PC-3 (cell line): ENCODE data around the gene ZNF532. TPM values are rescaled to one million over a fixed set of nuclear protein-coding genes. Genes with fewer than 3 reads are reported as not detected.

Source experiments
- ATAC-seq: fragments of 200-7000 bp; cut with Tn5 transposase; 2 replicates; pipeline ENCODE4 v1.9.1; 2020; ENCODE audit warnings: mild to moderate bottlenecking, moderate library complexity
- BruUV-seq: library from RNA; stranded (reverse); fragments of 400-500 nt; replicated peaks from 2 replicates; lab custom pipeline; 2021; lab: Mats Ljungman, UMichigan
- CTCF ChIA-PET: fragments of 300-600 bp; sonication (Branson Sonifier 250); formaldehyde crosslinking; loops from one replicate; lab custom pipeline; 2022; ENCODE audit warnings: antibody characterized with exemption; lab: Charles Lee
- POLR2A ChIA-PET: fragments of 300-600 bp; sonication (Branson Sonifier 250); formaldehyde crosslinking; loops from one replicate; lab custom pipeline; 2022; ENCODE audit warnings: antibody characterized with exemption; ENCODE audit not compliant: unreplicated experiment; lab: Charles Lee
- DNase-seq: peaks from one replicate; pipeline ENCODE4 v3.0.0-alpha.2; 2015
- H2AFZ ChIP-seq: fragments of 300-600 bp; sonication (generic); 2 replicates; pipeline ENCODE4 v1.6.0; 2016; ENCODE audit warnings: antibody characterized with exemption, low read length
- H3F3A ChIP-seq: fragments of 300-600 bp; sonication (generic); one replicate; pipeline ENCODE4 v1.6.0; 2017; ENCODE audit warnings: antibody characterized with exemption, low read length, control low read depth, mild to moderate bottlenecking; ENCODE audit not compliant: unreplicated experiment
- H3K27ac ChIP-seq: fragments of 300-600 bp; sonication (generic); 2 replicates; pipeline ENCODE4 v1.5.1; 2016; ENCODE audit warnings: mild to moderate bottlenecking, low read length
- H3K27me3 ChIP-seq: fragments of 300-600 bp; sonication (generic); 2 replicates; pipeline ENCODE4 v1.6.1; 2016; ENCODE audit warnings: low read length, mixed read lengths
- H3K36me3 ChIP-seq: fragments of 300-600 bp; sonication (generic); 2 replicates; pipeline ENCODE4 v1.6.1; 2016; ENCODE audit warnings: low read depth, mixed run types, low read length, mixed read lengths
- H3K4me1 ChIP-seq: fragments of 300-600 bp; sonication (generic); 2 replicates; pipeline ENCODE4 v1.5.1; 2016; ENCODE audit warnings: low read length; ENCODE audit not compliant: insufficient read depth
- H3K4me2 ChIP-seq: fragments of 300-600 bp; sonication (generic); 2 replicates; pipeline ENCODE4 v1.6.0; 2016; ENCODE audit warnings: low read length
- H3K4me3 ChIP-seq: fragments of 300-600 bp; sonication (generic); 2 replicates; pipeline ENCODE4 v1.5.1; 2016; ENCODE audit warnings: mild to moderate bottlenecking, low read length, mixed read lengths
- H3K79me2 ChIP-seq: fragments of 300-600 bp; sonication (generic); 2 replicates; pipeline ENCODE4 v1.6.1; 2017; ENCODE audit warnings: low read length, mixed read lengths
- H3K9ac ChIP-seq: fragments of 300-600 bp; sonication (generic); 2 replicates; pipeline ENCODE4 v1.6.0; 2016; ENCODE audit warnings: mild to moderate bottlenecking, low read length
- H3K9me2 ChIP-seq: fragments of 300-600 bp; sonication (generic); replicated peaks from 2 replicates; pipeline ENCODE4 v1.6.1; 2016; ENCODE audit warnings: mixed run types, low read length, mixed read lengths
- H3K9me3 ChIP-seq: fragments of 300-600 bp; sonication (generic); 2 replicates; pipeline ENCODE4 v1.6.1; 2016; ENCODE audit warnings: low read length, mixed read lengths
- H4K20me1 ChIP-seq: fragments of 300-600 bp; sonication (generic); 2 replicates; pipeline ENCODE4 v1.6.1; 2016; ENCODE audit warnings: low read length, mixed read lengths
- EZH2 ChIP-seq: fragments of 300-600 bp; sonication (generic); IDR thresholded peaks from one replicate; pipeline ENCODE4 v1.6.1; 2017; ENCODE audit warnings: antibody characterized with exemption, mild to moderate bottlenecking, low read length; ENCODE audit not compliant: unreplicated experiment
- EZH2phosphoT487 ChIP-seq: fragments of 300-600 bp; sonication (generic); IDR thresholded peaks from 2 replicates; pipeline ENCODE4 v1.6.1; 2018; ENCODE audit warnings: mild to moderate bottlenecking, antibody characterized with exemption, low read length, borderline replicate concordance
- intact Hi-C: fragments of 100-400 bp; cut with micrococcal nuclease; formaldehyde crosslinking; loops from 2 replicates; pipeline ENCODE4 v1.9.0; 2023
- total RNA-seq: library from RNA; depleted of rRNA; stranded (reverse); fragments of >200 nt; gene quantifications from 2 replicates; pipeline ENCODE4 v1.2.3, GENCODE V29; 2014
- TF ChIP-seq, protein P1 (sequence below): fragments of 300-600 bp; sonication (generic); conservative IDR thresholded peaks from 2 replicates; pipeline ENCODE4 v1.5.1; 2017; ENCODE audit warnings: antibody characterized with exemption, low read depth, mild to moderate bottlenecking, low read length

ZNF532 gene
- total RNA-seq, 1 experiment from 2014 or later, result 47.3 TPM

DNA sequence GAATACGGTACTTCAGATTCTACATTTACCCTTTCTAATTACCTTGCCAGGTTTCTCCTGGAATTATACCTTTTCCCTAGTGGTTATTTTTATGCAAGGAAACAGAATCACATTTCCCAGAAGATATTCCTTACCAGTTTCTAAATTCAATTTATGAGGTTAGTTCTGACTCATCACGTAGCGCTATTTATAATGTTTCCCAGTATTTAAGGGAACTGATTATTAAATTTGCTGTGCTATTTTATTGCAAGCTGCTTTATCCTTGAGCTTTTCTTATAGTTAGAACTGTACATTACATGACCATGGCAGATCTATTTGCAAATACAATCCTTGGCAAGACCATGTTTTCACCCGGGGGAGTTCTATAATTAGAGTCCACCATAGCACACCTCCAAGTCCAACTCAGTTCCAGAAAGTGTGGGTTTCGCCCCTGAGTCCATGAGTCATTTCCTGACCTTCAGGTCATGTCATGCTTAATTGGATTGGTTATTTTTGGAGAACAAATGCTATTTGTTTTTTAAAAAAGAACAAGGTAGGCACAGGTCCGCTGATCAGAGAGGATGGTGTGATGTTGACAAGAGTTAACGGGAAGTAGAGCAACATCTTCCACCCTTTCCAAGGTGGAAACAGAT, 126.6 kb downstream of the ZNF532 start:
- H3K4me3 ChIP-seq, result peak overlapping the region; percentile 22; the same call in 1 of the 2 replicates
- H3K36me3 ChIP-seq, result no peaks in the 10 kb centered on the region
- TF ChIP-seq EZH2, result no peak
- no peak for TF ChIP-seq EZH2phosphoT487
- TF ChIP-seq, protein P1, sequence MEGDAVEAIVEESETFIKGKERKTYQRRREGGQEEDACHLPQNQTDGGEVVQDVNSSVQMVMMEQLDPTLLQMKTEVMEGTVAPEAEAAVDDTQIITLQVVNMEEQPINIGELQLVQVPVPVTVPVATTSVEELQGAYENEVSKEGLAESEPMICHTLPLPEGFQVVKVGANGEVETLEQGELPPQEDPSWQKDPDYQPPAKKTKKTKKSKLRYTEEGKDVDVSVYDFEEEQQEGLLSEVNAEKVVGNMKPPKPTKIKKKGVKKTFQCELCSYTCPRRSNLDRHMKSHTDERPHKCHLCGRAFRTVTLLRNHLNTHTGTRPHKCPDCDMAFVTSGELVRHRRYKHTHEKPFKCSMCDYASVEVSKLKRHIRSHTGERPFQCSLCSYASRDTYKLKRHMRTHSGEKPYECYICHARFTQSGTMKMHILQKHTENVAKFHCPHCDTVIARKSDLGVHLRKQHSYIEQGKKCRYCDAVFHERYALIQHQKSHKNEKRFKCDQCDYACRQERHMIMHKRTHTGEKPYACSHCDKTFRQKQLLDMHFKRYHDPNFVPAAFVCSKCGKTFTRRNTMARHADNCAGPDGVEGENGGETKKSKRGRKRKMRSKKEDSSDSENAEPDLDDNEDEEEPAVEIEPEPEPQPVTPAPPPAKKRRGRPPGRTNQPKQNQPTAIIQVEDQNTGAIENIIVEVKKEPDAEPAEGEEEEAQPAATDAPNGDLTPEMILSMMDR, result no peak; the same call in 1 of the 2 replicates
- H3K79me2 ChIP-seq, result no peaks in the 10 kb centered on the region
- ChIA-PET CTCF (interaction anchor here (0.5 to 1.0 kb wide), 2 partner anchors 79 to 1029 kb away, joined by 3 to 5 read pairs; no protein-coding TSS in a partner anchor), POLR2A (interaction anchor here (0.5 to 0.6 kb wide), 3 partner anchors 63 to 206 kb away, joined by 3 to 4 read pairs (median 3); no protein-coding TSS in a partner anchor)
- H3K4me1 ChIP-seq, result peaks cover 43% of the 10 kb centered on the region
- peak overlapping the region; percentile 70 for H3K4me2 ChIP-seq
- peak; percentile 68 for ATAC-seq
- peak; percentile 65 for DNase-seq
- H3K27ac ChIP-seq, result peak overlapping the region; percentile 92
- H3K9ac ChIP-seq, result peak overlapping the region; percentile 67
- H2AFZ ChIP-seq, result peak overlapping the region; percentile 38
- BruUV-seq, result no TSS peak
- intact Hi-C loops, result loop anchor here (5.0 kb wide), 1 partner anchor 204 kb away; no protein-coding TSS in a partner anchor
- no peaks in the 10 kb centered on the region for H3K9me3 ChIP-seq
- no peaks in the 10 kb centered on the region for H4K20me1 ChIP-seq
- peaks cover 4% of the 10 kb centered on the region for H3F3A ChIP-seq
- no peaks in the 10 kb centered on the region for H3K9me2 ChIP-seq
- no peaks in the 10 kb centered on the region for H3K27me3 ChIP-seq

DNA sequence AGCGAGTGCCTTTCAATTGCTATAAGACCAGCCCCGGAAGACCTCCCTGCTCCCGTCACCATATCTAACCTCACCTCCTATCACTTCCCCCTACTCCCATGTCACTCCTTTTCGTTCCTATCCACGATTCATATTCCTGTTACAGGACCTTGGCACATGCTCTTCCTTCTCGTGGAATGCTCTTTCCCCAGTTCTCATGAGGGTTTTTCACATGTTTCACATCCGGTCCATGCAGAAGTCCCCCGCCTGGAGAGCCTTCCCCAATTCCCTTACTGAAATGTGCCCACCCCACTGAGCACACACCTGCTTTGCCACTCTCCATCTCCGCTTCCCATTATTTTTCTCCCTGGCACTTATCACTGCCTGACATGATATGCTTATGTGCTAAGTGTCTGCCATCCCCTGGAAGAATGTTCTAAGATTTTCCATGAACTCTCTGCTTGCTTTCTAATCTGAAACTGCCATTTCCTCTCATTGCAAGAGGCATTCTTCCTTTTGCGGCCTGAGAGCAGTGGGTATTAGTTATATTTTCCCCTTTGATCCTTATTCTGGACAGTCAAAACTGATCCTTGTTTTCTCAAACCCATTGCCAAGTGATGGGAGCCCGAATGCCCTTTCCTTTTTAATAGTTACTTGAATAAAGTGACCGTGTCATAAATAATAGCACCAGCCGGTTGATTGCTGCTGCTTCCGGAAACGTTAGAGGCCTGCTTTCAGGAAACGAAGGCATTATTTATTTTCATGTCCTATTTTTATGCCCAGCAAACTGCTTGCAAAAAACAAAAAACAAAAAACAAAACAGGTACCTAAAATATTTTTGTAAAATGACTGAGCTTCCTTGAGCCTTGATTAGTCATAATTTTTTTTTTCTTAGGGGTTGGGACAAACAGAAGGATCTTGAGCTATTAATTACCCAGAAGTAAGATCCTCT, 127.9 kb downstream of the ZNF532 start:
- Histone ChIP-seq H3K36me3 (no peaks in the 10 kb centered on the region), H3K4me1 (peaks cover 48% of the 10 kb centered on the region), H3K4me3 (peak overlapping the region; percentile 12; the same call in 1 of the 2 replicates), H2AFZ (peak overlapping the region; percentile 15; the same call in 1 of the 2 replicates), H3K27ac (peak overlapping the region; percentile 92), H3K9me3 (no peaks in the 10 kb centered on the region), H3F3A (peaks cover 4% of the 10 kb centered on the region), H3K27me3 (no peaks in the 10 kb centered on the region), H3K4me2 (peak overlapping the region; percentile 70), H4K20me1 (no peaks in the 10 kb centered on the region), H3K9ac (peak overlapping the region; percentile 67), H3K9me2 (no peaks in the 10 kb centered on the region), H3K79me2 (no peaks in the 10 kb centered on the region)
- BruUV-seq, result no TSS peak
- no peak for DNase-seq
- POLR2A ChIA-PET, result no interaction called here
- intact Hi-C loops, result loop anchor here (1.0 to 5.0 kb wide), 3 partner anchors 61 to 205 kb away; no protein-coding TSS in a partner anchor
- ATAC-seq, result peak; percentile 8; the same call in 1 of the 2 replicates
- CTCF ChIA-PET, result interaction anchor here (0.6 kb wide), 1 partner anchor 107 kb away, joined by 4 read pairs; no protein-coding TSS in a partner anchor
- TF ChIP-seq EZH2phosphoT487 (no peak), EZH2 (no peak)
- TF ChIP-seq, protein P1, result no peak
